Fibroblast of skin of abdomen (primary cell): ENCODE data around the gene AMER3.

ENCODE experiments used
- DNase-seq: peaks from one replicate; pipeline ENCODE4 v3.0.0-alpha.2; 2013

Gene AMER3

GRCh38 chr2:130756053-130756873 lies 923 bp downstream of the AMER3 start:
- DNase-seq: peak; percentile 6

GRCh38 chr2:130756874-130757668 lies 1.7 kb downstream of the AMER3 start:
- DNase-seq: no peak

GRCh38 chr2:130759906-130760753 lies 4.8 kb downstream of the AMER3 start:
- DNase-seq: no peak

DNA sequence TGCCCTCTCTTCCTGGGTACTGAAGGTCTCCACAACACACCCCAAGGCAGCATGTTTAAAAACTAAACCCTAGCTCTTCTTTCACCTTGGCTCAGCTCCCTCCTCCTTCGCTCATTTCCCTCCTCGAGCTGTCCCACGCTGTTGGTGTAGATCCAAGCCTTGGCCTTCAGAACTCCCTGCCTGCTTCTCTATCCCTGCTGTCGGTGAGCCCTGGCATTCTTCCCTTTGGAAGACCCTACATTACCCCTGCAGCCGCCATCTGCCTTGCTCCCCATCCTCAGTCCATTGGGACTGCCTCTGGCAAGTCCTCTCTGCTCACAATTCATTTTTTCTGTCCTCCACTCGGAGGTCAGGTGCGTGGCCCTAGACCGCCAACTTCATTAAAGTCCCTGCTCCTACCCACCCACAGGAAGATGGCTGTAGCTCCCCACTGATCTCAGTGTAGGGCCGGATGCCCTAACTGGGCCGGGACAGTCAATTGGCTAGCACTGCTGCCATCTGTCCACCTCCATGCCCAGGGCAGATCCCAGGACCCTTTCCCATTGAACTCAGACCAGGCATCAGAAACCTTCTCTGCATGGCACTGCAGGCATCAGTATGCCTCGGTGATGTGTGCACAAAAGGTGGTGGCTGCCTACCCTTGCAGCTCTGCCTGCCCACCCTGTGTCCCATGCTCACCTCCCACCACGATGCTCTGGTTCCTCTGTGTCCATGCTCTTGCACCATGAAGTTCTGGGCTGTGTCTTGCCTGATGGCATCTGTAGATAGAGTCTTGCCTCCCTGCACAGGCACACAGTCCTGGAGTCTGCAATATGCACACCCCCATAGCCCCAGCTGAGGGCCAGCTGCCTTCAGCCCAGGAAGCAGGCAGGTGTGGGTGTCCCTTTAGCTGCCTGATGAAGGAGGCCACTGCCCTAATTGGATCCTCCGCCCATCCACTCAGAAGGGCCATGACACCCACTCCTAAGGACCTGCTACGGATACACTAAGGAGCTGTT lies 5.7 kb downstream of the AMER3 start:
- no peak for DNase-seq

GRCh38 chr2:130762031-130762909 lies 6.9 kb downstream of the AMER3 start:
- no peak for DNase-seq

DNA sequence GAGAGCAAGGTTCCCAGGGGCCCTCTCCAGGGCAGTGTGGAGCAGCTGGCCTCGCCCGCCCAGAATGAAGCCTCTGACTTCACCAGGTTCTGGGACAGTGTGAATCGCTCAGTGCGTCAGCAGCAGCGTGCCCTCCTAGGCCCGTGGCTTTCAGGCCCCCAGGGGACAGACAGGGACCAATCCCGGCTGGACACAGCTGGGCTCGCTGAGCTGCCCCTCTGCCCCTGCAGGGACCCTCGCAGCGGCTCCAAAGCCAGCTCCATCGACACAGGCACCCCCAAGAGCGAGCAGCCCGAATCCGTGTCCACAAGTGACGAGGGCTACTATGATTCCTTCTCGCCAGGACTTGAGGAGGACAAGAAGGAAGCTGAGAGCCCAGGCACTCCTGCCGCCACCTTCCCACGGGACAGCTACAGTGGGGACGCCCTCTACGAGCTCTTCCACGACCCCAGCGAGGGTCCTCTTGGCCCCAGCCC lies 7.6 kb downstream of the AMER3 start:
- DNase-seq: no peak

- DNase-seq: no peak
These were observed 8.1 kb downstream of the AMER3 start for GRCh38 chr2:130763405-130763804.

- DNase-seq: no peak
These were observed 8.9 kb downstream of the AMER3 start for GRCh38 chr2:130764035-130764820.

- DNase-seq: no peak
These were observed 9.4 kb downstream of the AMER3 start for GRCh38 chr2:130764821-130765115.

GRCh38 chr2:130765464-130765863 lies 10.1 kb downstream of the AMER3 start:
- no peak for DNase-seq

DNA sequence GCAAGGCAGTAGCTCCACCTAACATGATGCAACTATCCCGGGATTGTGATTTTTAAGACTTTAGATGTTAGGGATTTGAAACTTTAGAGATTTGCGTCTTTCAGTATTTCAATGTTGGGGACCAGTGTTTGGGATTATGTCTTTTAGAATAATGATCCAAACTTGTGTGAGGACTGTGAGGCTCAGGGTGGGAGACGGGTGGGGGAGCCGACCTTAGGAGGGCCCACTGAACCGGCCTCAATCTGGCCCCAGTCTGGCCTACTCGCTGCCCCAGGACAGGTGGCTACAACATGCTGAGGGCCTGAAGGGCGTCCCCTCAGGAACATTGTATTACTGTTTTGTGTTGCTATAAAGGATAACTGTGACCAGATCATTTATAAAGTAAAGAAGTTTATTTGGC lies 10.7 kb downstream of the AMER3 start:
- DNase-seq: no peak

DNA sequence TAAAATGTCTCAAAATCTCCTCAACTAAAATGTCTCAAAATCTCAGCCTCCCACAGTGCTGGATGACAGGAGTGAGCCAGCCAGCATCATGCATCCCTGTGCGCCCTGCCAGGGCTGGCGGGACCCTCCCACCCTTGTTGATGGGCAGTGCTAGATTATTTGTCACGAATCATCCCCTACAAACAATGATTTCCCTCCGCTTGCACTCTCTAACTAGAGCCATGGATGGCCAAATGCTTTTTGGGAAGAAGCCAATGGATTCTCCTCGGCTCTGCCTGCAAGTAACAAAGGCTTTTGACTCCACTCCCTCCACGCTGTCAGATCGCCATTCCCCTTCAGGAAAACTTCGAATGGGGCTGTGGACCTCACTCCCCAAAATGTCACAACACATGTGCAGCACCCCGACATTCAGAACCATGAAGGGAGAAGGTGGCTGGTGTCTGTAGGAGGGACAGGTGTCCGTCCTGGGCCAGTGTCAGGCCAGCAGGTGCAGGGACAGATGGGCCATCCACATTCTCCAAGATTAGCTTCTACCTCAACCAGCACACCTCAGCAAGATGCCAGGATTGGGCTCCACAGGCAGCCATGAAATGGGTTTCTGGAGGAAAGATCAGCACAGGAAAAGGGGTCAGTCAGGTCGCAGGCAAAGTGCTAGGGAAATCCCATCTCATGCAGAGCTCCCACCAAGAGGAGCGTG lies 11.5 kb downstream of the AMER3 start:
- no peak for DNase-seq

DNA sequence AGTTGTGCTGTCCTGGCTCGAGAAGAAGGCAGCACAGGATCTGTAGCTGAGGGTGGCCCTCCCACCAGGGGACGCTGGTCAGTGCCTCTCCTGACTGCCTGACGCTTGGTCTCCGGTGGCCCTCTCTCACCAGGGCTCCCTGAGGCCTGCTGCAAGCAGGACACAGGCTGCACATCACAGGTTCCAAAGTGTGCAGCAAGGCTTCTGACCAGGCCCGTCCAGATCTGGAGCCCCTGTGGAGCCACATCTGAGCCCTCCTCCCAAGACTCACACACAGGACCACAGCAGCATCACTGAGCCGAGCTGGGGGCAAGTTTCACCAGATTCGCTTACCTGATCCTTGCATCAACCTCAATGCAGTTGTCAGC lies 12.1 kb downstream of the AMER3 start:
- no peak for DNase-seq

- no peak for DNase-seq
These were observed 13.0 kb downstream of the AMER3 start for GRCh38 chr2:130768191-130768855.

GRCh38 chr2:130769343-130769907 lies 14.1 kb downstream of the AMER3 start:
- no peak for DNase-seq

GRCh38 chr2:130776550-130776949 lies 21.2 kb downstream of the AMER3 start:
- no peak for DNase-seq

GRCh38 chr2:130778781-130779180 lies 23.4 kb downstream of the AMER3 start:
- no peak for DNase-seq

DNA sequence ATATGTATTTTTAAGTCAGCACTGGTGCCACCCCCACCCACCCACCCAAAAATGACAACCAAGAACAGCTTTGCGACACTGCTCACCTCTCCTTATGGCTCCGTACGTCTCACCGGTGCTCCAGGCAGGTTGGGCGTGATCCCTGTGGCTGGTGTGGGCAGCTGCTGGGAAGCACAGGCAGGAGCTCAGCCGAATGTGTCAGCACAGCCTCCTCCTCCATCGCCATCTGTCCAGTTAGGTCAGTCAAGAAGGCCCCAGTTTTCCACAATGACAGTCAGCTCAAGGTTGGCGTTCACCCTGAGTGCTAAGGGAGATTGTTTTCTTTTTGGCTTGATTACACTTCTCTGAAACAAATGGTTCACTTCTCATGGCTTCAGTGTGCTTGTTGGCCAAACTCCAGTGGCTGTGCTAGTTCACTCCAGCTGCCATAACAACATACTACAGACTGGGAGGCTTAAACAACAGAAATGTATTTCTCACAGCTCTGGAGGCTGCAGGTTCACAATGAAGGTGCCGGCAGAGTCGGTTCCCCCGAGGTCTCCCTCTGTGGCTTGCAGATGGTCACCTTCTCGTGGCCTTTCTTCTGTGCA lies 30.2 kb downstream of the AMER3 start:
- DNase-seq: no peak
